CD1c-positive myeloid dendritic cell (primary cell): ENCODE measurements around the gene SPATA20.

Experiments used
- DNase-seq: peaks from one replicate; pipeline ENCODE4 v3.0.0-alpha.2; 2016; ENCODE audit errors: extremely low spot score

Gene SPATA20

DNA sequence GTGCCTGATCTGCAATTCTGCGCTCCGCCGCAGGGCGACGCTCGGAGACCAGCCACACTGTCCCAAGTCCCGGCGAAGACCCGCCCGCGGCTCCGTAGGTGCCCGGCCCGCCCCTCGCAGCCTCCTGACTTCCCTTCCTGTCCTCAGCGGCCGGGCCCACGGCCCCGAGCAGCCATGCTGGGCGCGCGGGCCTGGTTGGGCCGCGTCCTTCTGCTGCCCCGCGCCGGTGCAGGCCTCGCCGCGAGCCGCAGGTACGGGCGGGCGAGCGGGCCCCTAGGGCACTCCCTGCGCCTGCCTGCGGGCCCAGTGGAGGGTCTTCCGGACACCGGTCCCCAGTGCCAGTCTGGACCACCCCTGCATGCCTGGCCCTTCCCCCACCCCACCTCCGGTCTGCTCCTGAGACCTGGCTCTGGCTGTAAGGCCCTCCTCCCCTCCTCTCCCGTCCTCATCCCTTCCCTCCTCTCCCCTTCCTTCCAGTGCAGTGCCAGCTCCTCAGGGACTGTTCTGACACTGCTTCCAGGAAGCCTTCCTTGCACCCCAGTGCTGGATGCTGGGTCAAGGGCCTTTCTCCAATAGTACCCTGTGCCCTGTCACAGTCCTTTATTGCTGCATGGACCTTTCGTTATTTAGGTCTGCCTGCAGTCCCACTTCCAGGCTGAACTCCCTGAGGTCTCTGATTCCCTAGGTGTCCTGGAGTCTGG lies at the start of gene SPATA20:
Gene SPATA20 (plus strand): TSS at position 140 of the 701 bp plus-strand sequence. CDS start 35 bp downstream, at position 175.
- DNase-seq, result peak; percentile 96

DNA sequence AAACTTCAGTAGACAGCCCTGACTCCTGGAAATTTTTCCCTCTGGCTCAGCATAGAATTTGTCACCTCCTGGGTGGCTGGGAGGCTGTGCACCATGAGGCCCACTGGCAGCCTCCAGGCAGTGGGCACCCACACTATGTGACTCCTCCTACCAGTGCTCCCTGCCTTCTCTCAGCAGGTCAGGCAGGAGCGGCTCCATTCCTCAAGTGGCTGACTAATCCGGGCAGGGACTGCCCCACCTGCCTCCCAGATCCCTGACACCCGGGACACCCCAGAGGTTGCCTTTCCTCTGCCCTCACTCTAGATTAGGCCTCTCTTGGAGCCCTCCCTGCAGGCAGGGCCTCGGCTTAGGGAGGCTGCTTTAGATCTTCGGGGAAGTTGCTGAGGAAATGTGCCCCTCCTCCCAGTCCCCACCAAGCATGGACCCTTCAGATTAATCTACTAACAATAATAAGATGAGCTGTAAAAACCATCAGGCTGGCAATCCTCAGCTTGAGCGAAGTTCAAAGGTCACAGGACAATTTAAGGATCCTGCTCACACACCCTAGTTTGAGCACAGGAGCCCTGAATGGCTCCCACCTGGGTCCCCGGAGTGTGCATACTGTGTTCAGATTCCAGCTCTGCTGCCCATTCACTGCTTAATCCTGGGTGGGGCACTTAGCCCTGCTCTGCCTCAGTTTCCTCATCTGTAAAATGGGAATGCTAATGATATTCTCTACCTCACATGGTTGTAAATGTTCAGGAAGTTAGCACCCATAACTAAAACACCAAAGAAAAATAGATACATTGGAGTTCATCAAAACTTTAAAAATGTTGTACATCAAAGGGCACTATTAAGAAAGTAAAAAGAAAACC lies 48.7 kb upstream of the SPATA20 start:
- DNase-seq, result no peak

- no peak for DNase-seq
Measured at GRCh38 chr17:50499270-50499669, 47.7 kb upstream of the SPATA20 start.

DNA sequence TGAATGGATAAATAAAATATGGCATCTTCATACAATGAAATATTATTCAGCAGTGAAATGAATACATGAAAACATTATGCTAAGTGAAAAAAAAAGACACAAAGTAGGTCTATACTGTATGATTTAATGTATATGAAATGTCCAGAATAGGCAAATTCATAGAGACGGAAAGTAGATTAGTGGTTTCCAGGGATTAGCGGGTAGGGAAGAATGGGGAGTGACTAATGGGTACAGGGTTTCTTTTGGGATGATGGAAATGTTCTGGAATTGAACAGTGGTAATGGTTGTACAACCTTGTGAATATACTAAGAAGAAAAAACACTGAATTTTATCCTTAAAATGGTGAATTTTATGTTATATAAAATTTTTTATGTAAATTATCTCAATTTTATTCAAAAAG lies 47.3 kb upstream of the SPATA20 start:
- no peak for DNase-seq

DNA sequence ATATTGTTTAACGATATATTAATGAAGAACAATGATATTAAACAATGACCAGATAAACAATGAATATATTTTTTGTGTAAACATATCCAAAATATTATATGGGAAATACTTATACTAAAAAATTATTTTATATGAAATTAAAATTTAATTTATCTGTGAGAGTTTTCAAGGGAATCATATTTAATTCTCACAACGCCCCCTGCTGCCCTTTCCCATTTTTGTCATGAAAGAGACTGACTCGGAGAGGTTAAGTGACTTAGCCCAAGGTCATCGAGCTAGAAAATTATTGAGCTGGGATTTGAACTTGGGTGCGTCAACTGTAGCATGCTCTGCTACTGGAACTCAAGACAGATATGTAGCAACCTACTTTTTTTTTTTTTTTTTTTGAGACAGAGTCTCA lies 45.9 kb upstream of the SPATA20 start:
- DNase-seq, result peak; percentile 37

DNA sequence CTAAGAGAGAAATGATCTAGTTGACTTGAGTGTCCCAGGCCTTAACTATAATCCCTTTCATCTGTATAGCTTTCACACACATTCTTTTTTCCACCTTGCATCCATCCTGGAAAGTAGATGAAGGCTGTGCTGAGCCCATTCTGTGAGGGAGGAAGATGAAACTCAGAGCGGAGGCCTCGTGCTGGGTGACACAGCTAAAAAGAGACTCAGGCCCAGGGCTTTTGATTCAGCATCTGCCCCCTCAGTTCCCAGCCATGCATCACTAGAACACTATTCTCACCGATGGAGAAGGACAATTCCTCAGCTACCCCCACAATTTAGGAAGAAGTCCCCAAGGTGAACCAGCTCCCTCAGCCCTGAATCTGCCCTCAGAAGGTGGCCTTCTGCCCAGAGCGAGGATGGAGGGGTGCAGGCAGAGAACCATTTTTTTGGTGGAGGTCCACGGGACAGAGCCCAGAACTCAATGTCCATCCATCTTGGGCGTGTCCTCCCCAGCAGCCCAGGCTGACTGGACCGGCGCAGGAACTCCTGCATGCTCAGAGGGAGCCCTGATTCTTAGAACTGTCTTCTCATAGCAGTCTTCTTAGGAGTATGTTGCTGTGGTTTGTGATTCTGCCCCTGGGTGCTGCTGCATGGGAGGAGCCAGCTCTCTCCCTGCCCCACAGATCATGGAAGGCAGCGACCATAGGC lies 44.5 kb upstream of the SPATA20 start:
- DNase-seq, result no peak

GRCh38 chr17:50505591-50506130 lies 41.3 kb upstream of the SPATA20 start:
- peak; percentile 41 for DNase-seq

- no peak for DNase-seq
Measured at GRCh38 chr17:50506298-50506697, 40.7 kb upstream of the SPATA20 start.

DNA sequence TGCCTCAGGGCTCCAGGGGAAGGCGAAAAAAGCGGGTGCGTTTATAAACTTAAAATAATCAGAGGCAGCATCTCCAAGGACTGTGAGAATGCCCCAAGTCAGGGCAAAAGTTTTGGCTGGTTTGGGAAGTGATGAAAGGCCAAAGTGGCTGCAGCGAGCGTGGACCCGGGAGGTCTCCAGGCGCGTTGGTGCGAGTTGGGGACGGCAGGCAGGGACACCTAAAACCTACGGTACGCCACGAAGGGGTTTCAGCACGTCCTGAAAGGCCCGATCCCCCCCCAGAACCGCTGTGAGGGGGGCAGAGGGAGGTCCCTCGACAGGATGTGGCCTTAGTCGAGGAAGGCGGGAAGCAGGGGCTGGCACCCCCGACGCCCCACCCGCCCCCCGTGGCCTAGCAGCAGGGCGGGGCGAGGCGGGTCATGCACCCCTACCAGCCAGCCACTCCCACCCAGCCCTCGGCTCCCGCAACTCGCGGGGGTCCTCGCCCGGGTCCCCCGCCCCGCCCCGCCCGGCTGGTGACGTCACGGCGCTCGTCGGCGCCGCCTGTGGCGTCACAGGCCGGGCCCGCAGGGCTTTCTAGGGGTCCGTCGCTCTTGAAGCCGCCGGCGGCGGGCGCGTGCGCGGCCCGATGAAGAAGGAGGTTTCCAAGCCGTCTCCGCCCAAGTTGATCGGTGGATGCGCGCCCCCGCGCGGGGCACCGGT lies 39.0 kb upstream of the SPATA20 start, which contains the start of gene MYCBPAP:
Gene MYCBPAP (plus strand): TSS at position 569 of the 702 bp plus-strand sequence. CDS start 236 bp downstream, outside the sequence.
- peak; percentile 79 for DNase-seq

- DNase-seq, result no peak
Measured at GRCh38 chr17:50508573-50509460, 38.2 kb upstream of the SPATA20 start.

DNA sequence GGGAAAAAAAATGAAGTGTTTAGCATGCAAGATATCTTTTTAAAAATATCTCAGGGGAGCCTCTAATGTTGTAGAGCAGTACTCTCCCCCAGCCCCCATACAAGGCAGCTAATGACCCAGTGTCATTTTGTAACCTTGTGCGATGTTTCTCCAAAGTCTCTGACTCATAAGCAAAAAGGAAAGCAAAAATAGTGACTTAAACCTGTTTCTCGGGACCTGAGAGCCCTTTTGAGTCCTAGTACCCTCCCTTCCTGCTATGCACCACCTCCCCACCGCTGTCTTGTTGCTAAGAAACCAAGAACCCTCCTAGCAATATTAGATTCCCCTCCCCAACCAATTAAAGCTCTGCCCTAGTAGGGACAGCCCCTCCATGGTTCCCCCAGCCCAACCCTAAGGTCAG lies 35.9 kb upstream of the SPATA20 start:
- DNase-seq, result peak; percentile 7

- no peak for DNase-seq
Measured at GRCh38 chr17:50513495-50513894, 33.5 kb upstream of the SPATA20 start.

- no peak for DNase-seq
Measured at GRCh38 chr17:50514388-50514787, 32.6 kb upstream of the SPATA20 start.

- DNase-seq, result peak; percentile 15
Measured at GRCh38 chr17:50514936-50515702, 31.9 kb upstream of the SPATA20 start.

DNA sequence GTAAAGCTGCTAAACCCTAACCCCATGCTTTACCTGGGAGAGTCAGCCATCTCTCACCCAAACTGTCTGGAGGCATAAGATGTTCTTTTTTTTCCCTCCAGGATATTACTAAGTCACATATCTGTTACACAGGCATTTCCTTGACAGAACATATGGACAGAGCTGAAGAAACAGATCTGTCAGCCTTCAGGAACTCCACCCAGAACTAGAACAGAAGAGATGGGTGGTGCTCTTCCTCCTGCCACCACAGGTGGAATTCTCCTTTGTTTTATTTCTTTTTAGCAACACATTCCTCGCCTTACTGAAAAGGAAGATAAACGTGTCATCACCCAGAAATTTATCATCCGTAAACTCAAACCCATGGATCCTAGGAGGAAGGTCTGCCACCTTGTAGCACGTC lies 30.0 kb upstream of the SPATA20 start:
- no peak for DNase-seq

DNA sequence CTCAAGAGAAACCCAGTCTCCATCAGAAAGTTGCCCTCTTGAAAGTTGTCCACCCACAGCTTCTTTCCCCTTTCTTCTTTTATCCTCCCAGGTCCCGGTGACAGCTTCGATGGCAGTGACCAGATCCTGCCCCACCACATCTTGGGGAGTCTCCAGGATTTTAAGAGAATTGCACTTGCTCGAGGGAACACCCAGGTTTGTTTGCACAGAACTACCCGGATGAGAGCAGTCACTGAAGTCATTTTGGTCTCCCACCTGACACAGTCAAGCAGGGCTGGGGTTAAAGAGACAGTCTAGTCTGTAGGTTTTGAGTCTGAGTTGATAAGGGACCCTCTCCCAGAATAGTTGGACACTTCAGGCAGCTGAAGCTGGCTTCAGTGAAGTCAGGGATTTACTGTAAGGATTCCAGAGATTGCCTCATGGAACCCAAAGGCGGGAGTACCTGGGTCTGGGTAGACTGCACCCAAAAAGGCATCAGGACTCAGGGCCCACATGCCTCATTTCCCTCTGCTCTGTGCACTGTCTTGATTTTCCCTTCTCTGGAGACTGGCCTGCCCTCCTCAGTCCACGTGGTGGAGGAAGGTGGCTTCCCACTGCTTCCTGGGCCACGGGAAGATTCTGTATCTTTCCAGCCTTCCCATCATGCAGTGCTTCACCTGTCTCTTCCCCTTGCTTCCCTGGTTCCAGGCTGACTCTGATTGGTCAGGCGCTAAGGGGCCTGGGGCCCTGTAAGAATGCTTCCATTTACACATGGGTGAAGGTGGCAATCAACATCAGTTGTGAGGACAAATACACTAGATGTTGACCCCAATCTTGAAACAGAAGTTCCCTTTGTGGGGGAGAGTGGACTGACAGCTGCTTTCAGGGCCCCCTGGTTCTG lies 29.2 kb upstream of the SPATA20 start:
- DNase-seq, result no peak

- DNase-seq, result no peak
Measured at GRCh38 chr17:50518384-50519023, 28.5 kb upstream of the SPATA20 start.
